Activated CD8-positive, alpha-beta memory T cell treated with anti-CD3 and anti-CD28 coated beads for 36 hours (primary cell): ENCODE data around the gene HELZ2. TPM values are rescaled to one million over a fixed set of nuclear protein-coding genes. Genes with fewer than 3 reads are reported as not detected.

Source experiments
- CTCF ChIA-PET: fragments of 350-600 bp; sonication (Branson Sonifier 250); formaldehyde crosslinking; loops from one replicate; lab custom pipeline; 2021; ENCODE audit warnings: antibody characterized with exemption; lab: Charles Lee
- POLR2A ChIA-PET: fragments of 350-600 bp; sonication (Branson Sonifier 250); formaldehyde crosslinking; loops from one replicate; lab custom pipeline; 2021; ENCODE audit warnings: antibody characterized with exemption; lab: Charles Lee
- total RNA-seq, 2 experiments: library from RNA; stranded (reverse); gene quantifications; one replicate each; pipeline ENCODE4 v1.2.3, GENCODE V29; 2021

Gene HELZ2
- total RNA-seq, 2 experiments from 2014 or later, result 4.8 TPM

- ChIA-PET CTCF (no interaction called here), POLR2A (no interaction called here)
Measured at GRCh38 chr20:63558804-63559484, 15.1 kb downstream of the HELZ2 start.

DNA sequence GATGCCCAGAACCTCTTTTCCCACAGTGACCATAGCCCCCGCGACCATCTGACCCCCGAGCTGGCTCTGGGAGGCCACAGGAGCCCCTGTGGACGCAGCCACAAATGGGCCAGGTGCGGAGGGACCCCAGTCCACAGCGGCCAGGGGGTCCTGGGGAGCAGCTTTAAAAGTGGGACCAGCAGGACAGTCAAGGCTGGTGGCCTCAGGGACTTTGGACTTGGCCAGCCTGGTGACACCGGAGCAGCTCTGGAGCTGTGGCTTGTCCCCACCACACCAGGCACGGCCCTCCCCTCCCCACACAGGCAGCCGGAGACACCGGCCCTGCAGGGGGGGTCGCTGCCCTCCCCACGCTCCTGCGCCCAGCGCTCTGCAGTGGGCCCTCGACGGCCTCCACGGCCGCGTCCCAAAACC, 16.6 kb downstream of the HELZ2 start:
- ChIA-PET CTCF (interaction anchor here (1.5 kb wide), 1 partner anchor 11 kb away, joined by 4 read pairs; no protein-coding TSS in a partner anchor), POLR2A (no interaction called here)

DNA sequence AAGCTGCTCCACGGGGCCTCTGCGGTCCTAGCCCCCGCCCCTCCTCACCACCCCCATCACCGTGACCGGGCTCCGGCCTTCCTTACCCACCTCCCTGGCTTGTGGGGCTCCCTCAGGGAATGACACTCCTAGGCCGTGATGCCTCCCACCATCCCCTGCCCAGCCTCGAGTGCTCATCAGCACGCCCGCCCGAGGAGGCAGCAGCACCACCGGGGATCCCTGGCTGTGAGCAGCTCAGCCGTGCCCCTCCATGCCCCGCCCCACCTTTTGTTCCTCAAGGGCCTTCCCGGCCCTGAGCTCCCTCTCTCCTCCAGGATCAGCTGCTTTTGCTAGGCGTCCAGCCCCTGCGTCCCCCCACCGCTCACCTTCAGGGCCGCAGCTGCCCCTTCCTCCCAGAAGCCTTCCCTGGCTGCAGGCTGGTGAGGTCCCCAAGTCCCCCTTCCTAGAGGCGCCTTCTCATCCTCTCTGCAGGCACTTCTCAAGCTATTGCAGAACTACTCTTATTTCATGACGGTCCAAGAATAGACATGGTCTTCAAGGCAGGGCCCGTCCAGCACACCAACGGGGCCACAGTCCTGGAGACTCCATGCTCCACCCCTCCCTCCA, 17.1 kb downstream of the HELZ2 start:
- ChIA-PET CTCF (interaction anchor here (1.5 kb wide), 1 partner anchor 12 kb away, joined by 4 read pairs; no protein-coding TSS in a partner anchor), POLR2A (no interaction called here)

- CTCF ChIA-PET, result interaction anchor here (0.9 to 2.0 kb wide), 3 partner anchors 13 to 18 kb away, joined by 3 to 10 read pairs (median 4); partner anchors contain the start of gene PTK6
- POLR2A ChIA-PET, result interaction anchor here (0.9 kb wide), 1 partner anchor 35 kb away, joined by 4 read pairs; the partner anchor contains the start of gene PPDPF
Measured at GRCh38 chr20:63555661-63556381, 18.2 kb downstream of the HELZ2 start.

DNA sequence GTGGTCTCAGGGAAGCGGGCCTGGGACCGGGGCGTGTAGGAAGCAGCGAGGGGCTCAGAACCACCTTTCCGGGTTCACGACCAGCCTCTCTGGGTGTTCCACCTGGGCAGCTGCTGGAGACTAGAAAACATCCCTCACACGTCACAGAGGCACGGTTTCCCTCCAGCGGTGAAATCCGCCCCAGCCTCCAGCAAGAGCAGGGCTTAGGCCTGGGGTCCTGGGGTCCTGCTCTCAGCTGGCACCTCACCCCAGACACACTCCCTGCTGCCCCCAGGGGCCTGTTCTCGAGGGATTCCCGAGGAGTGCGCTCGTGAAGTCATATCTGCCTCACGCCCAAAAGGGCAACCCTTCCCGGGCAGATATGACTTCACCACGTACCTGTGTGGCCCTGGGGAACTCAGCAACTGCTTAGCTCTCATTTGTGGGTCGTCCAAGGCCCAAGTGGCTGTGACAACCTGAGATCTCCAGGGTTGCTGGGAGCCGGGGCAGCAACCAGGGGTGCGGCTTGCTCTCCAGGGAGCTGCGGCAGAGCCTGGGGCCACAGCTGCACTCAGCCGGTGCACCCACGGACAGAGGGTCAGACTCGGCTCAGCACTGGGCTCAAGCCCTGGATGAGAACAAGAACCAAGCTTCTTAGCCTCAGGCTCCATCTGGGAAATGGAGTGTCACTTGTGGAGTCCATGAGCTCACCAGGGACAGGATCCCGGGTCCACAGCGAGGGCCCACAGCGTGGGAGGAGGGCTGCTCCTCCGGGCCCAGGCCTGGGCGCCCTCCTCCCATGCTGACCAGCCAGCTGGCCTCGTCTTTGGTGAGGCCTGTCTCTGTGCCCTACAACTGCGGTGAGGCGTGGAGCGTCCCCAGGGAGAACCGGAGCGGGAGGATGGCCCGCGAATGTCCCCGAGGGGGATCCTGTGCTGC, 19.4 kb downstream of the HELZ2 start:
- CTCF ChIA-PET, result interaction anchor here (0.7 to 2.0 kb wide), 4 partner anchors 10 to 50 kb away, joined by 3 to 10 read pairs (median 4); partner anchors contain the start of gene PTK6

DNA sequence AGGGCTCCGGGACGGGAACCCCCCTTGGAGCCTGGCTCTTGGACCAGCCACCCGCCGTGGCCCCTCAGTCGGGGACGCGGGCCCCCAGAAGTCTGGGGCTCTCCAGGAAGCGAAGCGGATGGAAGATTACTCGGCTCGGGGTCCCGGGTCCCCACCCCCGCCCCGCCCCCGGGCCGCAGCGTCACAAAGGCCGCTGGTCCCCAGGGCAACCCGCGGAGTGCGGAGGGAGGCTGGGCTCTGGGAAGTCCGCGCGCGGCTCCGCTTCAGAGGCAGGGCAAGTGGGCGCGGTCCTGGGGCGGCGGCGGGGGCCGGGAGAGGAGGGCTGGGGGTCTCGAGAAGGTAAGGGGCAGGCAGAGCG, 20.1 kb downstream of the HELZ2 start, which contains the start of gene FNDC11:
Gene FNDC11, plus strand, starts transcription at position 227 of the 358 bp plus-strand sequence. CDS start 1,505 bp downstream, outside the sequence.
- POLR2A ChIA-PET, result interaction anchor here (0.6 kb wide), 1 partner anchor 74 kb away, joined by 3 read pairs; no protein-coding TSS in a partner anchor
- CTCF ChIA-PET, result interaction anchor here (0.8 to 2.0 kb wide), 2 partner anchors 10 to 16 kb away, joined by 3 to 10 read pairs; partner anchors contain the start of gene PTK6

More for the DNA sequence above, 19.4 kb downstream of the HELZ2 start:
- POLR2A ChIA-PET, result interaction anchor here (0.6 kb wide), 1 partner anchor 74 kb away, joined by 3 read pairs; no protein-coding TSS in a partner anchor

- ChIA-PET CTCF (interaction anchor here (1.0 to 1.2 kb wide), 4 partner anchors 14 to 101 kb away, joined by 3 to 4 read pairs (median 3); partner anchors contain the start of gene PTK6), POLR2A (interaction anchor here (0.6 to 1.3 kb wide), 3 partner anchors 15 to 105 kb away, joined by 3 to 7 read pairs (median 4); partner anchors contain the start of genes PTK6 and RTEL1)
Measured at GRCh38 chr20:63553251-63553932, 20.6 kb downstream of the HELZ2 start.

- CTCF ChIA-PET, result interaction anchor here (1.0 to 1.2 kb wide), 4 partner anchors 14 to 102 kb away, joined by 3 to 4 read pairs (median 3); partner anchors contain the start of gene PTK6
Measured at GRCh38 chr20:63552481-63553249, 21.4 kb downstream of the HELZ2 start.

GRCh38 chr20:63551068-63551467, 23.0 kb downstream of the HELZ2 start:
- ChIA-PET POLR2A (no interaction called here), CTCF (interaction anchor here (0.6 to 1.1 kb wide), 2 partner anchors 163 to 313 kb away, joined by 3 to 4 read pairs; no protein-coding TSS in a partner anchor)

More at GRCh38 chr20:63552481-63553249, 21.4 kb downstream of the HELZ2 start:
- POLR2A ChIA-PET, result interaction anchor here (0.6 to 1.3 kb wide), 3 partner anchors 15 to 106 kb away, joined by 3 to 7 read pairs (median 4); partner anchors contain the start of genes PTK6 and RTEL1

- ChIA-PET CTCF (interaction anchor here (0.6 to 1.1 kb wide), 2 partner anchors 12 to 422 kb away, joined by 3 read pairs; no protein-coding TSS in a partner anchor), POLR2A (no interaction called here)
Measured at GRCh38 chr20:63549679-63550282, 24.3 kb downstream of the HELZ2 start.

- ChIA-PET POLR2A (no interaction called here), CTCF (interaction anchor here (0.6 kb wide), 1 partner anchor 422 kb away, joined by 3 read pairs; no protein-coding TSS in a partner anchor)
Measured at GRCh38 chr20:63549019-63549418, 25.0 kb downstream of the HELZ2 start.

DNA sequence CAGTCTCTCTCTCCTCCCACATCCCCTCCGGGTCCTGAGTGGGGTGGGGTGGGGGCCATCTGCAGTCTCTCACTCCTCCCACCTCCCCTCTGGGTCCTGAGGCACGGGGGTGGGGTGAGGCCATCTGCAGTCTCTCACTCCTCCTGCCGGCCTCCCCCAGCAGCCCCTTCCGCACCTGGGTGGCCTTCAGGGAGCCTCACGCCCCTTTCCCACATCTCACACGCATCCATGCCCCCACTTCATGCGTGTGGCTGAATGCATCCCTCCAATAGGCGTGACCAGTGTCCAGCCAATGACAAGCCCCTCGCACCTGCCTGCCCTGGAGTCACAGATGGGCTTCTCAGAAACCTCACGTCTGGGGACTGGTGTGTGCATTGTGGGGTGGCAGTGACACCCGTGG, 25.5 kb downstream of the HELZ2 start:
- ChIA-PET POLR2A (no interaction called here), CTCF (no interaction called here)

DNA sequence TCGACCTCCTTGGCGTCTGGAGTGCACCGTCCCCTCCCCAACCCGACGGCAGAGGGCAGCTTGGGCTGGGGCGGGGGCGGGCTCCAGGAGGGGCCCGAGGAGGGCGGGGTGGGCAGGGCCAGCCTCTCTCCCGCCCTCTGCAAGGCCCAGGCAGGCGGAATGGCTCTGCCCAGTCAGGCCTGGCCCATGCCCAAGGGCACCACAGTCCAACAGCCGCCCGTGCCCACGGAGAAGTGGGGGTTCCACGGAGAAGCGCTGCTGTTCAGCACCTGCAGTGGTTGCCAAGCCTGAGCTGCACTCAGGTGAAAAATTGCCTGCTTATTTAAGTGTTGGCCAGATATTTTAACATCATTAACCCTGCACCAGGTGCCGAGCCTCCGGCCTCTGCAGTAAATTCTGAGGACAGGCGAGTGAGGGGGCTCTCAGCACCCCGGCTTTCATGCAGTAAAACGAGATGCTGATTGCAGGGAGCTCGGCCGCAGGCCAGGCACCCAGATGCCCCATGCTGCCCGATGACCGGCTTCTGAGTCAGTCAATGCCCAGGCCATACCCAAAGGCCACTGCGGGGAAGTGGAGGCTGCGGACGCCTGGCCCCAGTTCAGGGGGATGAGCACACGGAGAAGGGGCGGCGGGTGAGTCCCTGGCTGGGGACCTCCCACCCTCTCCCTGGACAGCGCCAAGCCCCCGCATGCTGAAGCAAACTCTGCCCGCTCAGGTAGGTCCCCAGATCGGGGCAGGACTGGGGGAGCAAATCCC, 26.1 kb downstream of the HELZ2 start, which contains the start of gene SRMS:
Gene SRMS, minus strand, starts transcription at position 25 of the 756 bp plus-strand sequence. CDS start 286 bp downstream, outside the sequence.
- CTCF ChIA-PET, result interaction anchor here (1.5 kb wide), 1 partner anchor 113 kb away, joined by 3 read pairs; no protein-coding TSS in a partner anchor
- POLR2A ChIA-PET, result no interaction called here

DNA sequence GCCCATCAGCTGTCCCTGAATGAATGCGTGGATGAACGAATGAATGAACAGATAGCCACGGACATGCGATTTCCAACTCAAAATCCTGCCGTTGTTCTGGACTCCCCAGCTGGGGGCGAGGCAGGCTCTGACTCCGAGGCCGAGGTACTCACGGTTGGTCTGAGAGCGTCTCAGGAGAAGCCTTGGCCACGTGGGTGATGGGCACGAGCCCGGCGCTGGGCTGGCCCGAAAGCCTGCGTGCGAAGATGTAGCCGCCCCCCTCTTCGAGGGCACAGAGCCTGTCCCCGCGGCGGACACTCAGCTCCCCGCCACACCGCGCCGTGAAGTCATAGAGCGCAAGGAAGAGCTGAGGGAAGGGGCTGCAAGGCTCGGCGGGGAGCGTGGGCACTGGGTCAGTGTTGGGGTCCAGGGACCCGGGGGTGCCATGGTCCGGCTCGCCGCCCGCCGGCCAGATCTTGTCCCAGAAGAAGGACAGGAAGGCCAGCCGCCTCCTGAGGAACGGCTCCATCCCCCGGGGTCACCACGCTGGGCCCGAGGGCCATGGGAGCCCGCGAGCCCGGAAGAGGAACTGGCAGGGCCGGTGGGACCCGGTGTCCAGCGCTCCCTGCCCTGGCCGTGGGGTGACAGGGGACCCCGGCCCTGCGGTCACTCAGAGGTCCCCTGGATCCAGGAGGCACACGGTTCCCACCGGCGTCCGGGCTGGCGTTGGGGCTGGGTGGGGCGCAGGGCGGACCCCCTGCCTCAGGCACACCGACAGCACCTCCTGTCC, 26.9 kb downstream of the HELZ2 start:
- CTCF ChIA-PET, result interaction anchor here (1.5 kb wide), 2 partner anchors 9 to 114 kb away, joined by 3 read pairs; partner anchors contain the start of gene PTK6

More for the DNA sequence above, 26.9 kb downstream of the HELZ2 start:
- POLR2A ChIA-PET, result no interaction called here
